Activated T-cell treated with anti-CD3 and anti-CD28 coated beads, Interleukin-2, amount 50 U/mL, for 1 hour (primary cell): ENCODE results near the gene COBL.

Source experiments
- DNase-seq: peaks from one replicate; pipeline ENCODE4 v3.0.0-alpha.2; 2020

Gene COBL

DNA sequence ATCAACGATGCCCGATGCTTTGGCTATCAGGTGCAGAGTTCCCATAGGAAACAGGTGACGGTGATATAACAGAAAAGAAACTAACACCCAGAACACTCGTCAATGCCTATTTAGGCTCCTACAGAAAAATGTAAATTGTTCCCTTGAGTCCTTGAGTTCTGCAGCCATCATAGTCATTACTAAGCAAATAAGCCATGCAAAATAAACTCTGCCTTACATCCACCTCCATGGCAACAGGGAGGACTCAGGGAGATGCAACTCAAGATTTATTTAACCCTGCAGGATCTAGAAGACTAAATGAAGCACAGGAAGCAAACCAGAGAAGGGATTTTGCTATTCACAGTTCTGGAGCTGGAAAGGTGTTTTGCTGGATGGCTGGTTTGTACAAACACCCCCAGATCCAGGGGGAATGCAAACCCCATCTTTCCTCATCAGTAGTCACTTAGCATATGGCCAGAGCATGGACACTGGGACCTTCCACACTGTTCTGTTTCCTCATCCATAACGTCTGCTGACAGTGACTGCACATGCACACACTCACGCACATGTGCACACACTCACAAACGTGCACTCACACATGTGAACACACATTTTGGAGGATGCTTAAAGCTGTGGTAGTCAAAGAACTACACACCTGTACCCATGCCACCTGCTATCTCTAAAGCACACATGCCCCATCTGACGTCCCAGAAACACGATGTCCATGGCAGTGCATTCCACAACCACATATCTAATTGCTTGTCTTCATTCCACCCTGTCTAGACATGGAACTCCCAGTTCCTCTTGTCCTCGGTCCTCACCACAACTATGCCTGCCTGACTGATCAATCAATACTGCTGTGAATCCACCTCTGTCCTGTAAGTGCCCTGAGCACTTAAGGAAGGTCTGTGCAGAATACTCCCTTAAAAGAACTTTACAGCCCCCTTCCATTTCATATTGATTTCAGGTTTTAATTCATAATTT, 178.2 kb downstream of the COBL start:
- DNase-seq, result no peak

DNA sequence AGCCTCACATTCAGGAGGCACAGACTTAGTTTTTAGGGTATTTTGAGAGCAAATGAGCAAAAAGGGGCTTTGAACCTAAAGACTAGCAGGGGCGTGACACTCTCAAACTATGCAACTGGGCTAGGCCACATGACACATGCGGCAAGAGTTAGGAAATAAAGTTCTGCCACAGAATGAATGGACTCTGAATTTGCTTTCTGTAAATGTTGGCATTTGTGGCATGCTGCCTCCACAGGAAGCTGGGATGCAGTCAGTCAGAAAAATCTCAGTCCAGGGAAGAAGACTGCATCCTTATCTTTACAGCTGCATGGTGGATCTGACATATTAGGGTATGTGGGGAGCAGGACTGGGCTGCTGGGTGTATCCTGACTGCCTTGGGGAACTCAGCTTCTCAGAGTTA, 181.0 kb downstream of the COBL start:
- no peak for DNase-seq

DNA sequence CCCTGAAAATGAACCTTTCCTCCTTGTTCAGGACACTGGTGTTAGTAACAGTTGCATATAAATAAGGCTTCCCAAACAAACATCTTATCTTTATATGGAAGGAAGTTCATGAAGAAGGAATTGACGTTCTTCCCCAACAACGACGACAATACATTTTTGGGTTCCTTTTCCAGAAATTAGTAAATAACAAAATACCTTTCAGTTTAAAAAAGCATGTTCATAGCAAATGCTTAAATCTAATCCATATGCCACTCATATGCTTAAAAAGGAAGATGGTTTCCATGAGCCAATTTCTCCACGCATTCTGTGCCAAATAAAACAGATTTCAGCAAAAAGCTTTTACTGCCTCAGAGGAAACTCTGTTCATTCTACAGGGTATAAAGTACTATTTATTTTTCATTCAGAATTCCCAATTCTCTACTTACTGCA, 182.6 kb downstream of the COBL start:
- no peak for DNase-seq

DNA sequence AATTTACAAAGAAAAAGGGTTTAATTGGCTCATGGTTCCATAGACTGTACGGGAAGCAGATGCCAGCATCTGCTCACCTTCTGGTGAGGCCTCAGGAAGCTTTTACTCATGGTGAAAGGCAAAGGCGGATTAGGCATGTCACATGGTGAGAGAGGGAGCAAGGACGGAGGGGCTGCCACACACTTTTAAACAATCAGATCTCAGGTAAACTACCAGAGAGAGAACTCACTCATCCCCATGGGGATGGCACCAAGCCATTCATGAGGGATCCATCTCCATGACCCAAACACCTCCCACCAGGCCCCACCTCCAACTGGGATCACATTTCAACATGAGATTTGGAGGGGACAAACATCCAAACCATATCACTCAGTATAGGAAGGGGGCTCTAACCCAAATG, 183.9 kb downstream of the COBL start:
- DNase-seq, result no peak

DNA sequence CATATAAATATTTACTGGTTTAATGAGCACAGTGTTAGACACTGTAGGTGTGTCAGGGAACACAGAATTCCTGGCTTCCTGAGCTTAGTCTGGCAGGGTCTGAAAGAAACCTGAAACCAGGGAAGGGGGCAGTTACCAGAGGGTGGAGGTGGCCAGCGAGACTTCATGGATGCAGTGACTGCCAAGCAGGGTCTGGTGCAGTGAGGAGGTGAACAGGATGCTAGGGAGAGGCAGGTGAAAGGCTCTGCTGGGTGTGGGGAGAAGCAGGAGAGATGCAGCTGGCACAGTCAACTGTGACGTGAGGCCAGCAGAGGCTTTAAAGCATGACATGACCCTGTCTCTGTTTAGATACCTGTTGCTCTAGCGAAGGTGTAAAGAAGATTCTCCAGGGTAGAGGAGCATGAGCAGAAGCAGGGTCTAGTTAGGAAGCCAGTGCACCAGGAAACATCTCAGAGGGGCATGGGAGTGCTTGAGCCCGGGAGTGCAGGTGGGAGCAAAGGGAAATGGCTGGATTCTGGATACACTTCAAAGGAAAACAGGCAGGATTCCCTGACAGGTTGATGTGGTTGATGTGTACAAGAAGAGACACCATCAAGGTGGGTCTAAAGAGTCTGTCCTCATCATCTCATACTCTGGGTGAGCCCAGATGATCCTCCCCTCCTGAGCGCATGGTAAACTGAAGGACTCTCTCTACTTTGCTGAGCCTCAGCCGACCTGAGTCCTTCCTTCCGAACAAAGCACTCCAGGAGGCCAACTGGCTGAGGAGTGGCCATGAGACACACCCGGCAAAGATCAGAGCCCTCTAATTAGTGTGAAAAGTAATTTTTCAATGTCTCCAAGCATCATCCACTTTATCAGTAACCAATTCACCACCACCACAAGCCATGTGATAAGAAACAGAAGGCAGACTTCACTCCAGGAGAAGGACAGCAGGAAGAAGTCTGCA, 186.8 kb downstream of the COBL start:
- no peak for DNase-seq

DNA sequence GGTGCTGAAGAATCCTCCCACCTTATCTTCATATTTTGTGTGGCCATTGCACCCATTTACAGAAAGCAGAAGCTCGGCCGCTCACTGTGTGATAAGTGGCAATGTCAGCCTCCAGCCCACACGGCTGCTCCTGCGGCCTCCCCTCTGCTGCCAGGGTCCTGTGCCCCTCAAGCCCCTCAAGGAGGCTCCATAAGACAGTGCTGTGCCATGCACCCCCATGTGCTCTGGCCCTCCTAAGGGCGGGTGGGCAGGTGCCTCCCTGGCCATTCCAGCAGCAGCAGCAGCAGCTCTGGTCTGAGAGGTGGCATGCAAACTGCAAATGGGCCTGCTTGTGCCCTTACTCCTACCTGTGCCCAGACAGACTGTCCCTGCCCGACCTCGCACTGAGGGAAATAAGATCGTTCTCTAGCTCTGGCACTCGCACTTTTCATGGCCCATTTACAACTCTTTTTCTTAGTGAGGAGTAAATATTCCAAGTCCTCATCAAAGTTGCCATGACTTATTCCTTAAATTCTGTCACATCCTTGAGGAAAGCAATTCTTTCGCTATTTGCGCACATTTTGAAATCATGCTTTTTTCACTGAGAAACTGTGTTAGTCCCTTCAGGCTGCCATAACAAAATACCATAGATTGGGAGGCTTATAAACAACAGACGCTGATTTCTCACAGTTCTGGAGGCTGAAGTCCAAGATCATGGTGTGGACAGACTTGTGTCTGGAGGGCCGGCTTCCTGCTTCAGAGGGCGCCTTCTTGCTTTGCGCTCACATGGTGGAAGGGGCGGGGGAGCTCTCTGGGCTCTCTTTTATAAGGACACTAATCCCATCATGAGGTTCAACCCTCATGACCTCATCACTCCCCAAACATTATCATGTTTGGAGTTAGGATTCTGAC, 187.8 kb downstream of the COBL start:
- DNase-seq, result no peak

DNA sequence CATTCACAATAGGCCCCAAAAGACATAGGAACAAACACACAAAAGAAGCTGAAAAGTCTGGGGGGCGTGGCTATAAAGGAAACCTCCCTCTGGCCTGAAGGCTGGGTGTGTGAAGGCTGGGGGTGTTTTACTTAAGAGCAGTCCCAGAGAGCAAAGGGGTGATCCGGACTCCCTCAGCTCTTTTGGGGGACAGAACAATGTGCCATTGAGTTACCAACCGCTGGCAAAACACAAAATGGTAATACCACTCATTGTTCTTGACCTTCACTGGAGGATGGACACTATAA, 189.0 kb downstream of the COBL start:
- DNase-seq, result no peak

DNA sequence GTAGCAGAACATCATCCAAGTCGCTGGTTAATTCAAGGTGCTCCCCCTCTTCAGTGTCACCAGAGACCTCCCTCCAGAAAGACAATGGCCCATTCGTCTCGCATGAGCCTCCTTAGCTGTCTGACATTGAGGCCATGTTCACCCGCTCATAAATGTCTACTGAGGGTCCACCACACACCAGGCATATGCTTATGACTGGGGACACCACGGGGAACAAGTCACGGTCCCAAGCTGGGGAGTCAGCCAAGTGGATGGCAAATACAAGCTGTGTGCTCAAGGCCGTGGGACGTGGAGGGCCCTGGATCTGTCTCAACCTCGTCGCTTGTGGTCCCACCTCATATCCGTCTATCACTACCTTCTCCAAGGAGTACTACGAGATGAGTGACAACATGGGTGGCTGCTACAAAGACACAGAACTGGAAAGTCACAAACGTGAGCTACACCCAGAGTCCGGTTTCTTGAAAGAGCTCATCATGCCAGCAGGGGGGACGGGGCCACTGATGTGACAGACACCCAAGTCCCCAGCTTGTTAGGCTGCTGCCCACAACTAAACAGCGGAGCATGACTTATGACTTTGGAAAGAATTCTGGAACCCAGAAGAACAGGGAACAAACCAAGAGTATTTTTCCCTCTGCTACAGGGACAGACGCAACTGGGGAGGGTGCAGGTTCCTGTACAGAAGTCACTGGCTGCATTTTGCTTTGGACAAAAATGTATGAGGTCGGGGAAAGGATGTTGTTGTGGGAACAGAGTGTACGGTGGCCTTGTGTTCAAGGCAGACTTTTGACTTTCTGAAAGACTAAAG, 189.6 kb downstream of the COBL start:
- no peak for DNase-seq

DNA sequence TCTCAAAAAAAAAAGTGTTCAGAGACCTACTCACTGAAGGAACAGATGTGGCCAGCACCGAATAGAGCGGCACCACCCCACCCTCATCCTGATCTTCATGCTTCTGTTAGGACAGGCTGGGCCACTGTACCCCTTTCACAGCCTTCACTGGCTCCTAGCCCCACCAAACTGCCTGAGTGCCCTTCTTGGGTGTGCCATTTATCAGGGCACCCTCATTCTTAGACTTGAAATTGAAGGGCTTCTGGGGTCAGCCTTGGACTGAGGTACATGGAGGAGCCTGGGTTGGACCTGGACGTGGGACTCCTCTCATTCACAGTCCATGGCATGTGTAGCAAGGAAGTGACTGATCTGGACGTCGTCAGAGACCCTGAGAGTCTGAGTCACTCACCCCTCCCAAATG, 190.3 kb downstream of the COBL start:
- no peak for DNase-seq

DNA sequence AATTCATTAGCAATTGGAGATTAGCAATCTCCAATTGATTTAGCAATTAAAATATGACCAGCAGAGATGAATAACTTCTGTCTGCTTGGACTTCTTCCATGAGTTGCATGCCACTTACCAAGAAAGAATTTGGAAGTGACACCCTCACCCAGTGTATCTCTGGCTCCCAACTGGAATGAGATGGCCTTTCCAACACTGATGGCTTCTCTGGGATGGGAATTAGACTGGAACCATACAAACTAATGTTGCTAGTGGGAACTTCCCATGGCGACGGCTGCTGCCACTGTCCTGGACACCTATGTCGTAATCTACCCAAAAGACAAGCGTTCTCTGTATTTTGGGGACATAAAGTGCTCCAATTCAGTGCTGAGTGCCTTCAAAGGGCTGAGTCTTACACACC, 192.3 kb downstream of the COBL start:
- no peak for DNase-seq

DNA sequence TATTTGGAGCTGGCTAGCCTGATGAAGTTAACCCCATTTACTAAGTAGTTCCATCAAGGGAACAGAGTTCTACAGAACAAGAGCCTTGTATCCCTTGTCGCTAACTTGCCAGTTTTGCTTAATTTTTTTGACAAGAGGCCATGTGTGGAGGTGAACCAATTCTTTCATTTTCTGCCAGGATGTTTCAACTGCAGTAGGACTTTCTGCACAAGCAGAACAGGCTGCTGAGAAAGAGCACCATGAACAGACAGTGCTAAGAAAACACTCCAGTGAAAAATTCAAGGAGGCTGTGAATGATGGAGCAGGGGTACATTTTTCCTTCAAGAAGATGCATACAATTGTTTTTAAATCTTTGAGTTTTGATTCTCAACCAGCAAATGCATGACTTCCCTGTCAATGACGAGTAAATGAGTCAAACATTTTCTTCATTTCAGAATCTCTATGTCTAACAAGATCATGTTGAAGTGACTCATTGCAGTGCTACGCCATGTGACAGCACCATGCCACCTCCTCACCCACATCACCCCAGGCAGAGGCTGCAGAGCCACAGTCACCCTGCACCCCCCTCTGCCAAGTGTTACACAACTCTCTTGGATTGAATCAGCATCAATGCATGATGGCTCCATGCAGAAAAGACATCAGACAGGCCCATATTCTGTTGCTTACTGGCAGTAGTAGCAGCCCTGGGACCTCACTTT, 193.1 kb downstream of the COBL start:
- DNase-seq, result no peak

DNA sequence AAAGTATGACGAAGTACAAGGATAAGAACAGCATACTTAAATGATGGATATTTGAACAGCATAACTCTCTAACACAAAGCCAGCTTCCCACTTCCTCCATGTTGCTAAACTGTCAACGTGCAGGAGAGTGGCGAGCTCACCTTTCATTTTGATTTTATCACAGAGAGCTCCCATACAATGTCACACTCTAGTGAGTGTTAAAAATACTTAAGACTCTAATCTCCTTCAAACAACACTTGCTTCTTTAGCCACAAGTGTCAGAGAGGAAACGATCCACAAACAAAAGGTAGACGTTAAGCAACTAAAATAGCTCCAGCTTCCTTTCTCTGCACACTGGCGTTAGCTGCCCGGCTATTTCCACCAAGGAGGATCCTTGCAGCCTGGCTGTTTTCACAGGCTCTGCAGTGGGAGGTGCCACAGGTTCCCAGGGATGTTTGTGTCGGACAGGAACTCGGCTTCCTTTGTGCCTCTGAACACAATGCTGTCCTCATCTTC, 194.6 kb downstream of the COBL start:
- DNase-seq, result no peak

DNA sequence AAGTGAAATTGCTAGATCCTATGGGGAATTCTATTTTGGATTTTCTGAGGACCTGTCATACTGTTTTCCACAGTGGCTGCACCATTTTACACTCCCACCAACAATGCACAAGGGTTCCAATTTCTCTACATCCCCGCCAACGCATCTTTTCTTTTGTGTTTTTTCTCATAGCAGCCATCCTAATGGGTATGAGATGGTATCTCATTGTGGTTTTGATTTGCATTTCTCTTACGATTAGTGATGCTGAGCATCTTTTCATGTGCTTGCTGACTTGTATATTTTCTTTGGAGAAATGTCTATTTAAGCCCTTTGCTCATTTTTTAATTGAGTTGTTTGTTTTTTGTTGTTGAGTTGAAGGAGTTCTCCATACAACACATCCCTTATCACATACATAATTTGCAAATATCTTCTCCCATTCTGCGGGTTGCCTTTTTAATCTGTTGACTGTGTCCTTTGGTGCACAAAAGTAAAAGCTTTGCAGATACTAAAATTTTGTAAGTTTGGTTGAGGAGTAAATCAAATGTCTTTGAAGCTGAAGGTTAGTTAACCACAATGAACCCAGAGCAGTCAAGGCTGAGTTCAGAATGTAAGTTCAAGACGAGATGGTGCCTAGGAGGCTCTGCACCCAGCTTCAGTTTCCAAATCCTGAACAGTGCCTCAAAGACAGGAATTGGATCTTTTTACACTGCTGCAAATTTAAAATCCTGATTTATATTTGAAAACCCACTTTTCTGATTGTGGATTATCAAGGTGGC, 195.4 kb downstream of the COBL start:
- no peak for DNase-seq

DNA sequence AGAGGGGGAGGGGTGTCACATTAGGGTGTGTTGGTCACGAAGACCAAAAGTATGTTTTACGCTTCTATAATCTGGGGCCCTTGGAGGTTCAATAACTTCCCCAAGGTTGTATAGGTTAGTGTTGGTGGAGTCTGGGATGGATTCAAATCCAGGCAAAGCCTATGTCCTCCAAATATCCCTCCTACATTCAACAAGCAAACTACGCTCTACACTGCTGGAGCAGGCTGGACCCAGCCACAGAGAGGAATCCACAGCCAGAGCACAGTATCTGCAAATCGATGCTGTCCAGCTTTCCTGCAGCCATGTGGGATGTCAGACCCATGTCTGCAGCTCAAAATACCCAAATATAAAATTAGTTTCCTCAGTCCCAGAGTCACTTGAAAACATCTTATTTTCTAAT, 198.0 kb downstream of the COBL start:
- no peak for DNase-seq

DNA sequence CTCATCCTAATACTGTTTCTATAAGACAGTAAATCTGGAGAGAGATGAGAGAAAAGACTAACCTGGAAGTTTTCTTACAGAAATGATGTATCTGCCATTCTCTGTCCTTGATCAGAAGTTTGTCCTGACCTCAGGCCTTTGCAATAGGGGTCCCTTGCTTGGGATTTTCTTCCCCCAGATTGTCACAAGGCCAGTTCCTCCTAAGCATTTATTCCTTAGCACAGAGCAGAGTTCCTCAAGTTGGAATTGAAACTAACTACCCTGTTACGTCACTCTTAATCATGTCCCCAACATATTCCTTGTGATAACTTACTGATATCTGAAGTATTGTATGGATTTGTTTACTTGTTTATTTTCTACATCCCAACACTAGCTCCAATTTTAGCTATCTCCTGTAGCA, 202.1 kb downstream of the COBL start:
- no peak for DNase-seq

DNA sequence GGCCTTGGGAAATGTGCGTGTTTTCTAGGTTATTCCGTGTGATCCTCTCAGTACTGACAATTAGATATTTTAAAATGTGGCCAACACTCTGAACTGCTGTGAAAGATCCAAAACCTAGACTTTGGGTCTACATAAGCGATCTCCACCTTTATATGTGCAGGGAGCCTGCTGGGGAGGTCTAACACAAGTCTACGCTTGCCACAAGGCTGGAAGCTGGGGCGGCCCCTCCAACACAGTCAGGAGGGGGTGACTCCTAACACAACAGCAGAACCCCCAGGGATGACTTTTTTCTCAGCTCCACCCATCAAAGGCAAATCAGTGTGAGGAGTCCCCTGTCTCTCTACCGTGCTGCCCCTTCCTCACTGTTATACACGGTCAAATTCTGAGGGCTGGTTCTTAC, 202.6 kb downstream of the COBL start:
- no peak for DNase-seq

DNA sequence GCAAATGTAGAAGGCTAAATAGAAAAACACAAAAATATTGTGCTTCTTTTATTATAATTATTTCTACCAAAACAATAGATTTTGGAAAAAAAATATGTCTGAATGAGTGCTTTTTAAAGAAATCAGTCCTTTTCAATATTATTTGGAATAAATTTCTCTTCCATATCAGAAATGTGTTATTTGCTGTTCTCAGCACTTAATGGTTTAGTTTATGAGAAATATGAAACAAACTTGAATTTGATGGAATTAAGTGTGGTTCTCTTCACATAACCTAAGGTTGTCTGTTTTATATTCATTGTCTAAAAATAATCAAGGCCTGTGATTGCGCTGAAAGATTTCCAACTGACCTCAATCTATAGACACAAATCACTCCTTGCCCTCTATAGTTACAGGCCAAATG, 203.0 kb downstream of the COBL start:
- no peak for DNase-seq

DNA sequence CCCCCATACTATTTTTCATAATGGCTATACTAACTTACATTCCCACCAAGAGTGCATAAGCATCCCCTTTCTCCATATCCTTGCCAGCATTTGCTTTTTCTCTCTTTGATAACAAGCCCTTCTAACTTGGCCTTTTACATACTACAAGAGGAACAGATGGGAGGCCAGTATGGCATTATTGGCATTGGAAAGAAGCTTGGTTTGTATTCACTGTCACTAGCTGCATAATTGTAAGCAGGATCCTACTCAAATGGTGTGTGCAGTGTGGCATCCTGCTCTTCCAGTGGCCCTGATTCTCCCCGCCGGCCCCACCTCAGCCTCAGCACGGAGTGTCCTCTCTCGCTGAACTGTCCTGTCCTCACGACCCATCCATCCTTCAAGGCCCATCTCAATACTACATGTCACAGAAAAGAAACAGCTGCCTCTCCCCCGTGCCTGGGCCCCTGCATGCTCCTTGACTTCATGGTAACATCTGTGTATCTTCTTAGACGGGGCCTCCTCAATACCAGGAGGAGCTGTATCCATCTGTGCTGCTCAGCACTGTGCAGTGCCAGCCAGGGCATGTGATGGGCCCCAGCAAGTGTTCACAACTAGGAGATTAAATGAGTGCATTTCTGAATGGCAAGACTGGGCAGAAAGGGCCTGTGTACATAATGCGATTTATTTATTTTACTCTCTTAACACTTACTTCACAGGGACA, 205.2 kb downstream of the COBL start:
- no peak for DNase-seq

DNA sequence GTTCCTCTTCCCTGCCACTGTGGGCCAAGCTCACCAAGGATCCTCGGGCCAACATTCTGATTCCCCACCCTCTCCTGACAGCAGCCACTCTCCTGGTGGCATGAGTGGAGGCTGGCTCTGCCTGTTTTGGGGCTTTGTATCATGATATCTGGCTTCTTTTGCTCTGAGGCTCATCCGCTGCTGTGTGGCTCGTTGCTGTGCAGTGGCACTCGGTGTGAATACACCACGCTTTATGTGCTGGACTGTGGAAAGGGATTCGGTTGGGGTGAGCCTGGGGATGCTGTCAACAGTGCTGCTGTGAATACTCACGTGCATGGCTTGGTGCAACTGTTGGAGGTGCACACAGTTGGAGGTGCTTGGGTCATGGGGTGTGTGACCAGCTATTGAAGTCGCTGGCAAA, 208.5 kb downstream of the COBL start:
- DNase-seq, result no peak

DNA sequence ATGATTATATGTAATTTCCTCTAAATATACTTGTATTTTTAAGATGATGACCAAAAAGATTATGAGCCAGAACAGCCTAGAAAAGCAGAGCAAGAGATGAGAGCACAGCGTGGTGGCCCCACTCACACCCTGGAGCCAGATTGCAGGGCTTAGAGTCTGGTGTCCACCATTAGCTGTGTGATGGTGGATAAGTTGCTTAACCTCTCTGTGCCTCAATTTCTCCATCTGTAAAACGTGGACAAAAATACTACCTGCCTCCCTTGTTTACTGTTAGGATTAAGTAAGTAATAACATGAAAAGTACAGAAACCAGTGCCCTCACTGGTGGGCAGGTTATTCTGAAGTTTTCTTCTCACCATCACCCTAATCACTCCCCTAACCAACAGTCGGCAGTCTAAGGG, 212.3 kb downstream of the COBL start:
- no peak for DNase-seq
